NCI-H1436 (cell line): ENCODE data around the gene SNRNP27.
A peak's percentile ranks its signal among the peaks of the same experiment; 100 is the strongest.
"Not testable (repeated sequence)": the region's sequence is repeated elsewhere in the genome, so short reads cannot be mapped to it uniquely, and the experiment has no call there.

ENCODE experiments used
- DNase-seq: peaks from one replicate; lab custom pipeline; 2025; lab: John Stamatoyannopoulos, UW

Gene SNRNP27, protein sequence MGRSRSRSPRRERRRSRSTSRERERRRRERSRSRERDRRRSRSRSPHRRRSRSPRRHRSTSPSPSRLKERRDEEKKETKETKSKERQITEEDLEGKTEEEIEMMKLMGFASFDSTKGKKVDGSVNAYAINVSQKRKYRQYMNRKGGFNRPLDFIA

DNA sequence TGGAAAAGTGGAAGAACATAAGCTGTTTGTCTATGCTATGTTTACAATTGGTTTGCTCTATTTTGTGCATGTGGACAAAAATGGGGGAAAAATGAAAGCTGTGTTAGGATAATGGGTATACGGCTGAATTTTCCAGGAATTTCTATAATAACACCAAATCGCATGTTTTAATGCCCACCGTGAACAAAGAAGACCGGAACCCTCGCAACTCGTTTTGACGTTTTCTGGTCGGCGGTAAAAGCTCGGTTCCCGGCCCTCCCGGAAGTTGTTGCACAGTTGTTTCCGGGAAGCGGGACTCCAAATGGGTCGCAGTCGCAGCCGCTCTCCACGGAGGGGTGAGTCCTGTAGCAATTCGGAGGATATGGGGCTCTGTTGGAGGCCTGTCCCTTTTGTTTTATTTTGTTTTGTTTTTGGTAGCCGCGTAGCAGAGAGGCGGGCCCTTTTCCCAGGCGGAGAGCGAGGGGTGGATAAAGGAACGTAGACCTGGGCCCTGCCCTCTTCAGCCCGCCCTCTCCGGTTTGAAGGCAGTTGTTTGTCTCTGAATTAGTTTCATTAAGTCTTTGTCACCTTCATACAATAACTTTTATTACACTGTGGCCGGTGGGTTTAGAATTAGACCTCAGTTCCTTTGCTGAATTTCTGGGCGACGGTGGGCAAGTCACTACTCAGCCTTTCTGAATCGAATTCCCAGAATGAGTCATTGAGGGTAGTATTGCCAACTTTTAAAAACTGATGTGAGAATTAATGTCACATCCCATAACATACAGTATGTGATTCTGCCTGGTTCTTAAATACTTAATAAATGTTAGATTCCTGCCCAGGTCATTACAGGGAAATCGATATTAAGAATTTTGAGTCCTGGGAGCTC is at the start of gene SNRNP27:
Gene SNRNP27, plus strand, starts transcription at position 273 of the 868 bp plus-strand sequence. Its CDS starts 29 bp downstream, at position 302.
- peak; percentile 49 for DNase-seq

DNA sequence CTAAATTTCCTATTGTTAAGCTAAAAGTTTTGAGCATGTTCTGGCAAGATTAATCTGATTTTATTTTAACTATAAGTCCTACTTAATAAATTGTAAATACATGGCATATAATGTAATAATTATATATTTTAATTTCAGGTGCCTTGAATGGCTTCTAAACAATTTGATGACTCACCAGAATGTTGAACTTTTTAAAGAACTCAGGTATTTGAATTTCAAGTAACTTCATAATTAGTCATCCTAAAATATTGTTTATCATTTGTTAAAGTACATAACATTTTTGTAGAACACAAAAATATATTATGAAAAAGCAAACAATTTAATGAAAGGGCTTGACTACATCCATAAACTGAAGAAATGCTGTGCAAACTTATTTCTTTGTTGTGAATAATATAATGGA is 49.8 kb upstream of the SNRNP27 start:
- no peak for DNase-seq

DNA sequence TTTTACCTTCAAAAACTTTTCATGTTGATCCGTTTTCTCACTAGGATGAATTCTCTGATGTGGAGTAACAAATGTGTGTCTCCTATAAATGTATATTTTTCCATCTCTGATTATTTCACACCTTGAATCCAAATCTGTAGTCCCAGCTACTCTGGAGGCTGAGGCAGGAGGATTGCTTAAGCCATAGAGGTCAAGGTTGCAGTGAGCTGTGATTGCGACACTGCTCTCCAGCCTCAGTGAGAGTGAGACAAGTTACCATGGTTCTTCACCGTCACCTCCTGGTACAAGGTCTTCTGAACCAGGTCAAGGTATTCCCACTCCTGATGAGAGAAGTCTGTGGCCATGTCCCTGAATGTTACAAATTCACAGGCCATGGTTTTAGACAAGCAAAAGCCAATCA is 49.2 kb upstream of the SNRNP27 start:
- no peak for DNase-seq

DNA sequence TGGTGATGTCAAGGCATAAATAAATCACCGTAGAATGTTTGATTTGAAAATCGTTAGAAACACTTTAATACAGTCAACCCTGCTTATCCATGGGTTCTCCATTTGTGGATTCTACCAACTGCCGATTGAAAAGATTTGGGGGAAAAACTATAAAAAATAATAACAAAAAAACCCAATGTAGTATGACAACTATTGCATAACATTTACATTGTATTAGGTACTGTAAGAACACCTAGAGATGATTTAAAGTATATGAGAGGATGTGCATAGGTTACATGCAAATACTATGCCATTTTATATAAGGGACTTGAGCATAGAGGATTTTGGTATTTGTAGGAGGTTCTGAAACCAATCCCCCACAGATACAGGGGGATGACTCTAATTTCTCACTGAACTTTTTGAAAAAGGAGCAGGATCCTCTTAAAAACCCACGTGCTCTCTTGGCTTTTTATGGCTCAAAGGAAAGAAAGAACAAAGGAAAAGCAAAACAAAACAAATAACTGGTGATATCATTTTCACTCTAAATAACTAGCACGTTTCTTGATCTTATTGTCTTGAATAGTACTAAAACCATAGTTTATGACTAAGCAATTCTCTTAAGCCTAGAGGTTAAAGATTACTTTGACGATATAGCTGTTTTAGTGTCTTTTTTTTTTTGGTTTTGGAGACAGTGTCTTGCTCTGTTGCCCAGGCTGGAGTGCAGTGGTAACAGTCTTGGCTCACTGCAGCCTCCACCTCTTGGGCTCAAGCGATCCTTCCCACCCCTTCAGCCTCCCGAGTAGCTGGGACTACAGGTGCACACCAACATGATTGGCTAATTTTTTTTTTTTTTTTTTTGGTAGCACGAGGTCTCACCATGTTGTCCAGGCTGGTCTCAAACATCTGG is 47.3 kb upstream of the SNRNP27 start:
- no peak for DNase-seq

DNA sequence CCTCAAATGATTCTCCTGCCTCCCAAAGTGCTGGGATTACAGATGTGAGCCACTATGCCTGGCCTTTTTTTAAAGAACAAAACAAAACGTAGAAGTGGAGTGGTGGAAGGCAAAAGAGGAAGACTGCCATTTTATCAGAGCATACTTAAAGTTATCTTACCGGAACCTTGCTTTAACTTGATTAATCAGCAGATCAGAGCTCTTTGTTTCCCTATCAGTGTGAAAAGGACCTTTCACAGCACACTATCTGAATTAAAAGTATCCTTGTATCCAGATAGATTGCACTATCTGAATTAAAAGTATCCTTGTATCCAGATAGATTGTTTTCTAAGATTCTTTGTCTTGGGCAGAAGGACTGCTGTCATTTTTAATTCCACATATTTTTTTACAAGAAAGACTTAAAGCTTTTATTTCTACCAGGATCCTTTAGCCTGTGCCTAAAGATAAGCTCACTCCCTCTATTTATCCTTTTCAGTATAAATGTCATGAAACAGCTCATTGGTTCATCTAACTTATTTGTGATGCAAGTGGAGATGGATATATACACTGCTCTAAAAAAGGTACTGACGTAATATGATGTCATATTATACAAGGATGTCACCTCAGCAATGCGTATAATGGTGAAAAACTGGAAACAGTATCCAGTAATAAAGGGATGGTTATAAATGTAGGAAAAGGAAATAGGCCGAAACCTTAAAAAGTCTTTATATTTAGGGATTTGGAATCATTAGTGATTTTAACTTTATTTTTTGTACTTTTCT is 46.5 kb upstream of the SNRNP27 start:
- DNase-seq = no peak

DNA sequence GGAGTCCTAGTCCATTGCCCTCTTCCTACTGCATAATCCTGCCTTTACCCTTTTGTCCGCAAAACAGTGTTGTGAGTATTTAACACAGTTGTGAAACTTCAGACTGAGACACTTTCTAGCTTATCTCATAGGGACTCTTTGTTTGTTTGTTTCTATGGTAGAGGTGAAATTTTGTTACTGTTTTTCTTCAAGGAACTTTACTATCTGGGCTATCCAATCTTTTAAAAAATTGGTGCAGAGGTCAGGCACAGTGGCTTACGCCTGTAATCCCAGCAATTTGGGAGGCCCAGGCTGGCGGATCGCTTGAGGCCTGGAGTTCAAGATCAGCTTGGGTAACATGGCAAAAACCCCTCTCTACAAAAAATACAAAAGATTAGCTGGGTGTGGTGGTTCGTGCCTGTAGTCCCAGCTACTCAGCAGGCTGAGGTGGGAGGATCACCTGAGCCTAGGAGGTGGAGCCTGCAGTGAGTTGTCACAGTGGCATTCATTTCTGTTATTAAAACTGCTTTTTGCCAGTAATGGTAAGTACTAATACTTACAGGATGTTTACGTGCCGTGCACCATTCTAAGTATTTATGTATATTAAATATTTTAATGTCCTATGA is 45.5 kb upstream of the SNRNP27 start:
- no peak for DNase-seq

DNA sequence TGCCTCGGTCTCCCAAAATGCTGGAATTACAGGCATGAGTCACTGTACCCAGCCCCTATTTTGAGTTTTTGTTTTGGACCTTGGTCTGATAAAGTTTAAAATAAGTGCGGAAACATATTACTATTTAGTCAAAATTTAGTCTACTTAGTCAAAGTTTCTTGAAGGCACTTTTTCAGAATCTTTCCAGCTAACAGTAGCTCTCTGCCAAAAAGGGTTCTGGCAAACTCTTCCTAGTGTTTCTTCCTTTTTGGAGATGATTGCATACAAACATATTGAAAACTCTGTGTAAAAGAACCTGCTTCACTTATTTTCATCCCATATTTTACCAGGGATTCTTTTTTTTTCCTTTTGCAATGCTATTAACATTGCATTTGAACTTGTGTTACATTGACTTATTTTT is 35.5 kb upstream of the SNRNP27 start:
- DNase-seq = no peak

DNA sequence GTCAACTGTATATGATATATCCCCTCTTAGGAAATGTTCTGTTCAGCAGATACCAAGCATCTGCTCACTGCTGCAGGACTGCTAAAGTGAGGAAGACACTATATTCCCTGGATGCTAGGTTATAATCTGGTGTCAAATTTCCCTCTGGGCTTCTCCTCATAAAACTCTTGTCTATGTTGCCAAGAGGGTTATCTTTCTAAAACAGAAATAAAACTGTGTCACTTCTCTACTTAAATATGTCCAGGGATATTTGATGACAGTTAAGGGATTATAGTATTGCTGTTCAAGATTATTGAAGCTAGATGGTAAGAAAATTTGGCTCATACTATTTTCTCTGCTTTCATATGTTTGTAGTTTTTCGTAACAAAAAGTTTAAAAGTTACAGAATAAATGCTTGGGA is 30.5 kb upstream of the SNRNP27 start:
- DNase-seq = no peak

DNA sequence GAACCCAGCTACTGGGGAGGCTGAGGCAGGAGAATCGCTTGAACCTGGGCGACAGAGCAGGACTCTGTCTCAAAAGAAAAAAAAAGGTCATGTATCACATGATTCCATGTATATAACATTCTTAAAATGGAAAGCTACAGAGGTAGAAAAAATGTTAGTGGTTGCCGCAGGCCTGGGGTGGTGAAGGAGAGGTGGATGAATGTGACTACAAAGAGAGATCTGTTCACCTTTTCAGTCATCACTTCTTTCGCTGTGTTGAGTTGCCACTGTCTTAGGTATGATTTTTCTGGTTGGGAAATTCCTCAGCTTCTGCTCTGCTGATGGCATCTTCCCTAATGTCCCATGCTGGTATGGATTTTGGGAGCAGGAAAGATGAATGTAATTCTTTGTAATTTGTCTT is 5.3 kb upstream of the SNRNP27 start:
- no peak for DNase-seq

DNA sequence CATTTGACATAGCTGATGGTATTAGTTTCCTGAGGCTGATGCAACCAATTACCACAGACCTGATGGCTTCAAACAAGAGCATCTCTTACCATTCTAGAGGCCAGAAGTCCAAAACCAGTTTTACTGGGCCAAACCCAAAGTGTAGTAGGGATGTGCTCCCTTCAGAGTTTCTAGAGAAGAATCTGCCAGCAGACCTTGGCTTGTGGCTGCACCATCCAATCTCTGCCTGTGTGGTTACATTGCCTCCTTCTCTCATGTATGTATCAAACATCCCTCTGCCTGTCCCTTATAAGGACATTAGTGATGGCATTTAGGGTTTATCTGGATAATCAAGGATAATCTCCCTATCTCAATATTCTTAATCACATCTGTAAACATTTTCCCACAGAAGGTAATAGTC is 4.5 kb upstream of the SNRNP27 start:
- DNase-seq = no peak

DNA sequence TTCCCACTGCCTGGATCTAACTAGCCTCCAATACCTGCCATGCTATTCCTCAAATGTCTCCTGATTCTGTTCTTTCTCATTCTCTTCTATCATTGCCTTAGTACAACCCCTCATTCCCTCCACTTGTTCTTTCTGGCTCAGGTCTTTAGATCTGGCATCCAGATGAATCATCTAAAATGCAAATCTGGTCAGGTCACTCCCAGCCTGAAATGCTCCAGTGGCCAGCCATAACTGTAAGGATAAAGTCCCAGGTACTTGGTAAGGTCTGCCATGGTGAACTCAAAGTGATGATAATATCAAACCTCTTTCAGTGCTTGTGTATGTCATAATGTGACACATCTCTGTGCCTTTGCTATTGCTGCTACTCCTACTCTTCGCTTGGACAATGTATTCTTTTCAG is 2.9 kb upstream of the SNRNP27 start:
- no peak for DNase-seq

DNA sequence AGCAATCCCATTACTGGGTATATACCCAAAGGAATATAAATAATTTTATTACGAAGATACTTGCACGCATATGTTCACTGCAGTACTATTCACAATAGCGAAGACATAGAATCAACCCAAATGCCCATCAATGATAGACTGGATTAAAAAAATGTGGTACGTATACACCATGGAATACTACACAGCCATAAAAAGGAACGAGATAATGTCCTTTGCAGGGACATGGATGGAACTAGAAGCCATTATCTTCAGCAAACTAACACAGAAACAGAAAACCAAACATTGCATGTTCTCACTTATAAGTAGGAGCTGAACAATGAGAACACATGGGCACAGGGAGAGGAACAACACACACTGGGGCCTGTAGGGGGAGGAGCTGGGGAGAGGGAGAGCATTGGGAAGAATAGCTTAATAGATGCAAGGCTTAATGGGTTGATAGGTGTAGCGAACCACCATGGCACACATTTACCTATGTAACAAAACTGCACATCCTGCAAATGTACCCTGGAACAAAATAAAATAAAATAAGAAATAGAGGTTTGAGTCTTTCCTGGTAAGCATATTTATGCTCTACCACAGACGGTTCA is 825 bp upstream of the SNRNP27 start:
- not testable (repeated sequence) for DNase-seq

DNA sequence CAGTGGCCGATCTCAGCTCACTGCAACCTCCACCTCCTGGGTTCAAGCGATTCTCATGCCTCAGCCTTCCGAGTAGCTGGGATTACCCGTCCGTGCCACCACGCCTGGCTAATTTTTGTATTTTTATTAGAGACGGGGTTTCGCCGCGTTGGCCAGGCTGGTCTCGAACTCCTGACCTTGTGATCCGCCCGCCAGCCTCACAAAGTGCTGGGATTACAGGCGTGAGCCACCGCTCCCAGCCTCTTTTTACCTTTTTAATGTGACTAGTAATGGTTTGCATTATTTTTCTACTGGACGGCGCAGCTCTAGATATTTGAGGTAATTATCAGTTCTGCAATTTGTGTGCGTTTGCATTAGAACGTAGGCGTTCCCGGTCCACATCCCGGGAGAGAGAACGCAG is 981 bp downstream of the SNRNP27 start:
- DNase-seq = not testable (repeated sequence)

DNA sequence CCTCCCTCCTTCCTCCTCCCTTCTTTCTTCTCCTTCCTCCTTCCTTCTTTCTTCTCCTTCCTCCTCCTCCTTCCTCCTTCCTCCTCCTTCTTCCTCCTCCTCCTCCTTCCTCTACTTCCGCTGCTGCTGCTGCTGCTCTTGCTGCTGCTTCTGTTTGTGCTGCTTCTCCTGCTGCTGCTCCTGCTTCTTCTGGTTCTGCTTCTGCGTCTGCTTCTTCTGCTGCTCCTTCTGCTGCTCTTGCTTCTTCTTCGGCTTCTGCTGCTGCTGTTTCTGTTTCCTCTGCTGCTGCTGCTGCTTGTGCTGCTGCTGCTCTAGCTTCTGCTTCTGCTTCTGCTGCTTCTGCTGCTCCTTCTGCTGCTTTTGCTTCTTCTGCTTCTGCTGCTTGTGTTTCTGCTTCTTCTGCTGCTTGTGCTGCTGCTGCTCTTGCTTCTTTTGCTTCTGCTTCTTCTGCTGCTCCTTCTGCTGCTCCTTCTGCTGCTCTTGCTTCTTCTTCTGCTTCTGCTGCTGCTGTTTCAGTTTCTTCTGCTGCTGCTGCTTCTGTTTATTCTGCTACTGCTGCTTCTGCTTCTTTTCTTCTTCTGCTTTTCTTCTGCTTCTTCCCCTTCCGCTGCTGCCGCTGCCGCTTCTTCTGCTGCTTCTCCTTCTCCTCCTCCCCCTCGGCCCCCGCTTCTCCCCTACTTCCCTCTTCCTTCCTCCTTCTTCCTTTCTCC is 8.6 kb downstream of the SNRNP27 start:
- no peak for DNase-seq

DNA sequence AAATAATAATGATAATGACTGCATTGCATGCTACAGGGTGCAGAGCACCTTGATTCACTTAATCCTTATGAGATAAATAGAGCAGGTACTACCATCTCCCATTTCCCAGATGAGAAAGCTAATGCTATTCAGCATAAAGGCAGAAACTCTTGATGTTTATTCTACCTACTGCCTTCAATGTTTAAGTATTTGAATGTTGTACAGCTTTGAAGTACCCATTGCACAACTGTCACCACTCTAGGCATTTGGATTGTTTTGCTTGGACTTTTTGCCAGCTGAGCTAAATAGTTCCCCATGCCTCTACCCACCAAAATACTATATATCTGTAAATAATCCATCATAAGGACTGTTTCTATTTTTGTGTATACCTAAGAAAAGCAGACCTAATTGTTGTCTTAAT is 13.5 kb downstream of the SNRNP27 start:
- DNase-seq = no peak

DNA sequence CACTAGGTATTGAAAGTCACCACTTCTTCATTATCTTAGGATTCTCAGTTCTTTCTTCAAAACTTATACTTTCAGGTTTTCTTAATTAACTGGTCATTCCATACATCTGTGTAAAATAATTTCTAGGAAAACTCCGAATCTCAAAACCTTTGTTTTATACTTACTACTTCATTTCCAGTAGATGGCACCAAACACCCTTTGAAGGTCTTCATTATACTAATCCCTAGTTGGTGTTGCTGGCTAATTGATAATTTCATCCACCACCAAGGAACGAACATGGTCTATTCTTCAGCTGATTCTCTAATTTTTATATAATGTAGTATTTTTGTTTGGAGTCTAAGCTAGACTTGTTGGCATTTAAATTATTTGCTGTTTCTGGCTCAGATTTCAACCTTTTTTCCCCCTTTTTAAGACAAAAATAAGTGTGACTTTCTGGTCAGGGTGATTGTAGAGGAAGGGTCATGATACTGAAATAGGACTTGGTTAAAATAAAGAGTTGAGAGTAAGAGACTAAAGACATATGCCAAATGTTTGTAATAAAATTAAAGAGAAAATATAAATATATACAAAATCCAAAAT is 18.3 kb downstream of the SNRNP27 start:
- peak; percentile 66 for DNase-seq

DNA sequence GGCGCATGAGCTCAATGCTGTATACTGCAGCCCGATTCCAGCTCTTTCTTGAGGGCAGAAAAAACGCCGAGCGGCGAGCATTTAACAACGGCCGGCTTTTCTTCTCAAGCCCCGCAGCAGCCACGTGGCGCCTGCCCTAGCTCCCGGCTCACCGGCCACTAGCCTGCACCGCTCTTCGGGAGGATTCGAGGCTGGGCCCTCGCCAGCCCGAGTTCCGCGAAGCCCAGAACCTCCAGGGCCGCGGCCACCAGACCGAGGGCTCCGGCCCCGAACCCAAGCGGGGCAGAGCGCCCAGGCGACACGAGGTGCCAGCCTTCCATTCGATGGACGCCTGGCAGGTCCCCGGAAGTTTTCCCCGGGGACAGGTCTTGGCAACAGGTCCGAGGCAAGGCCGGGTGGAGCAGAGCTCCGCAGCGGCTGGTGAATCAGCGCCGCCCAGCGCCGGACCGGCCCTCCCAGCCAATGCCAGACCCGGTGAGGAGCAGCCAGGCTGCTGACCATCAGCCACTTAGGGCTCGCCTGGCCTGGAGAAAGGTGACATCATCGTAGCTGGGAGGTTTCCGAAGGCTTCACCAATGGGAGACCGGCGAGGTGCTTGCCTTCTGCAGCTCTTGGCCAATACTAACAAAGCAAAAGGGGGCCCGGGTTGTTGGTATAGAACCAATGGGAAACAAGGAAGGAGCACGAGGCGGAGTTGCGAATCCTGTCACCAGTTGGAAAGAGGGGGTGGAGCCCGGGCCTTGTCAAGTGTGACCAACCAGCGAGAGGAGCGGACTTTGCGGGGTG is 20.6 kb downstream of the SNRNP27 start:
- peak; percentile 100 for DNase-seq

DNA sequence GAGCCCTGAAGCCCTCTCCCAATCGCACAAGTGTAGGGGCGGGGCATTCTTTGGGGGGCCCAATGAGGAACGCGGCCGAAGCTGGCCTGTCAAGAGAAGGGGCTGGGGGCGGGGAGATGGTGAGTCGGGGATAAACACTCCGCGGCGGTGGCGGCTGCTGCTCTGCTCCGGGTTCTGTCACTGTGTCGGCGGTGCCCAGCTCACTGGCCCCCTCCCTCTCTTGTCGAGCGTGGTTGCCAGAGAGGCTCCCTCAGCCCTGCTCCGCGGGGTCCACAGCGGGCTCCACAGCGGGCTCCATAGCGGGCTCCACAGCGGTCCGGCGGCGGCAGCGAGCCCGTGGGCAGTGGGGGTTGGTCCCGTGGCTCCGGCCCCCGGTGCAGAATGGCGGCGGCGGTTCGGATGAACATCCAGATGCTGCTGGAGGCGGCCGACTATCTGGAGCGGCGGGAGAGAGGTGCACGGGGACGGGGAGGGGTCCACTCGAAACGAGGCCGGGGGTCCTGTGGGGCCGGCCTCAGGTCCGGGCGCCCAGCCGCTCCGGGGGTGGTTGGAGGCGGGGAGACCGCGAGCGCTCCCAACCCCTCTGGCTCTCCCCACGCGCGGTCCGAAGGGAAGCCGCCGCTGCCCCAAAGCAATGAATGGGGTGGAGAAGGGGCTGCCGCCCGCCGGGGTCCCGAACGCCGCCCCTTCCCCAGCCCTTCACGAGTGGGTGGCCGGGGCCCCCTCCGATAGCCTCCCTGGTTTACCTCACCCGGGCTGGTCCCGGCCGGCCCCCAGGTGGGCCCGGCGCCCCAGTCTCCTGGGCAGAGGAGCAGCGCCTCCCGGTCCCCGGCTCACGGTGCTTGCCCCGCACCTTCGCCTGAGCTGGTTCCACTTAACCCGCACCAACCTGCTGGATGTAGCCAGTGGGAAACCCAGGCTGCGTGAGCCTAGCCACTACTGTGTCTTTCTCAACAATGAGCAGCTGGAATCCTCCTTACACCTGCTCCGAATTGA is 21.5 kb downstream of the SNRNP27 start, which contains the start of gene MXD1:
Gene MXD1, plus strand, starts transcription at position 160 of the 996 bp plus-strand sequence. Its CDS starts 222 bp downstream, at position 382.
- no peak for DNase-seq
